Cardiac fibroblast (primary cell): ENCODE results near the gene PLIN1.

Source experiments
- DNase-seq, 2 donors: peaks; one replicate each; pipeline versions ENCODE4 v3.0.0 to v3.0.0-alpha.2; 2010; ENCODE audit warnings: low read depth in 2 of 2
- H3K4me3 ChIP-seq, 2 donors: replicated peaks in 1 of 2; 1 replicate in 1 of 2; 2 replicates in 1 of 2; pipeline ENCODE4 v1.5.1; 2011; ENCODE audit warnings: low read depth in 2 of 2, low read length in 2 of 2, mild to moderate bottlenecking in 2 of 2, moderate library complexity in 1 of 2
- CTCF ChIP-seq: IDR thresholded peaks from one replicate; pipeline ENCODE4 v1.5.1; 2011; ENCODE audit warnings: low read depth, mild to moderate bottlenecking, low read length, inconsistent platforms

The PLIN1 gene

GRCh38 chr15:89673165-89673512 lies 6.0 kb downstream of the PLIN1 start:
- TF ChIP-seq CTCF: peak; percentile 50
- H3K4me3 ChIP-seq: no peak overlapping the region
- DNase-seq: peak; percentile 24 to 36

GRCh38 chr15:89672221-89673164 lies 6.7 kb downstream of the PLIN1 start:
- peak; percentile 48 to 77 for DNase-seq
- no peak overlapping the region for H3K4me3 ChIP-seq
- TF ChIP-seq CTCF: no peak

GRCh38 chr15:89671687-89672086 lies 7.5 kb downstream of the PLIN1 start:
- H3K4me3 ChIP-seq: no peak overlapping the region
- no peak for TF ChIP-seq CTCF
- DNase-seq: no peak

- H3K4me3 ChIP-seq: no peak overlapping the region
- no peak for DNase-seq
- no peak for TF ChIP-seq CTCF
Observed at GRCh38 chr15:89670971-89671560, 8.1 kb downstream of the PLIN1 start.

GRCh38 chr15:89669941-89670340 lies 9.2 kb downstream of the PLIN1 start:
- no peak for TF ChIP-seq CTCF
- DNase-seq: no peak

GRCh38 chr15:89669309-89669865 lies 9.8 kb downstream of the PLIN1 start:
- H3K4me3 ChIP-seq: no peak overlapping the region
- no peak for TF ChIP-seq CTCF
- DNase-seq: no peak

More at GRCh38 chr15:89669941-89670340, 9.2 kb downstream of the PLIN1 start:
- H3K4me3 ChIP-seq: no peak overlapping the region
